ENCODE data around the gene CLSTN2. TPM values are rescaled to one million over a fixed set of nuclear protein-coding genes. Genes with fewer than 3 reads are reported as not detected.

Gene CLSTN2
- total RNA-seq, 1 donor, result 7.3 TPM

DNA sequence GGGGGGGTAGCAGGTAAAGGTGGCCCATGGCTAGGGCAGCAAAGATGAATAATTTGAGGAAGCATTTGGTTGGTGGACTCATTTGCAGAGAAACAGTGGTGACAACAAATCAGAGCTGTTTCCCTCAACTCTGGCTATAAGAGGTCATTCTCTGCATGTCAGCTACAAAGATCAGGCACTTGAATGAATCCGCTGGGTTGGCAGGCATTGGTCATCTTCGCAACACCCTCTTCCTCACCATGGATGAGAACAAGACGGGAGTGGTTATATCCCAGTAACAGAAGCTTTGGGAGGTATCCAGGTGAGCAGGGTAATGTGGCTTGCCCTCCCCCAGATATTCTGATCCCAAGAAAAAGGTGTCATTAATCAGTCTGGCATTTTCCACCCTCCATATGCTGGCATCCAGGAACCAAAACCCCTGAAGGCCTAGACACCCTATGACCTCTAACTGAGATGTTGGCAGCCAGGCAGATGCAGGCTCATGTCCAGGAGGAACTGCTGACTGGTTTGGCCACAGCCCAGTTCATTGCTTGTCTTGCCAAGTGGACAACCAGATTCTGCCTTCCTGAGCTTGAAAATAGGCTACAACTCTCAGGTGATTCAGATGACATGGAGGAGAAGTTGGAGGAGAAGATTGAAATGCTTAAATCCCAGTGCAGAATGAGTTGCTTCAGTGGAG lies 634.0 kb downstream of the CLSTN2 start:
- TF ChIP-seq, protein P1, sequence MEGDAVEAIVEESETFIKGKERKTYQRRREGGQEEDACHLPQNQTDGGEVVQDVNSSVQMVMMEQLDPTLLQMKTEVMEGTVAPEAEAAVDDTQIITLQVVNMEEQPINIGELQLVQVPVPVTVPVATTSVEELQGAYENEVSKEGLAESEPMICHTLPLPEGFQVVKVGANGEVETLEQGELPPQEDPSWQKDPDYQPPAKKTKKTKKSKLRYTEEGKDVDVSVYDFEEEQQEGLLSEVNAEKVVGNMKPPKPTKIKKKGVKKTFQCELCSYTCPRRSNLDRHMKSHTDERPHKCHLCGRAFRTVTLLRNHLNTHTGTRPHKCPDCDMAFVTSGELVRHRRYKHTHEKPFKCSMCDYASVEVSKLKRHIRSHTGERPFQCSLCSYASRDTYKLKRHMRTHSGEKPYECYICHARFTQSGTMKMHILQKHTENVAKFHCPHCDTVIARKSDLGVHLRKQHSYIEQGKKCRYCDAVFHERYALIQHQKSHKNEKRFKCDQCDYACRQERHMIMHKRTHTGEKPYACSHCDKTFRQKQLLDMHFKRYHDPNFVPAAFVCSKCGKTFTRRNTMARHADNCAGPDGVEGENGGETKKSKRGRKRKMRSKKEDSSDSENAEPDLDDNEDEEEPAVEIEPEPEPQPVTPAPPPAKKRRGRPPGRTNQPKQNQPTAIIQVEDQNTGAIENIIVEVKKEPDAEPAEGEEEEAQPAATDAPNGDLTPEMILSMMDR (IDR thresholded peaks at IDR 0.05; ENCODE audit: insufficient read depth, low read depth, low read length), result no peak
- H3K4me3 ChIP-seq (ENCODE audit: low read depth, low read length), result no peak overlapping the region
- no peak for DNase-seq (ENCODE audit: low read depth)

DNA sequence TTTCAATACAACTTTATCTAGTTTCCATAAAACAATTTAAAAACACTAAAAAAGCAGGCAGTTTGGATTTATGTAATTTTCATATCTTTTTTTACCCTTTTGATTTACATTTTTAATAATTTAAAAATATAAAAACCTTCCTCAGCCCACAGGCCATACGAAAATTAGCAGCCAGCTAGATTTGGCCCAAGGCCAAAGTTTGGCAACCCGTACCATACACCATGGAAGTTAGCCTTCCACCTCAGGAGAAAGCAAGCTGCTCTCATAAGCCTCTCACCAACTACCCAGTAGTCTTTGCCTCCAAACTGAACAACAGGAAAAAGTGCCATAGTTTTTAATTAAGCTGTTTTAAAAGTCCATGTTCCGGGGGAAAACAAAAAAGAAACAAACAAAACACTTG lies 635.6 kb downstream of the CLSTN2 start:
- TF ChIP-seq, protein P1 (IDR thresholded peaks at IDR 0.05; ENCODE audit: insufficient read depth, low read depth, low read length), result no peak
- H3K4me3 ChIP-seq (ENCODE audit: low read depth, low read length), result no peak overlapping the region
- DNase-seq (ENCODE audit: low read depth), result no peak

DNA sequence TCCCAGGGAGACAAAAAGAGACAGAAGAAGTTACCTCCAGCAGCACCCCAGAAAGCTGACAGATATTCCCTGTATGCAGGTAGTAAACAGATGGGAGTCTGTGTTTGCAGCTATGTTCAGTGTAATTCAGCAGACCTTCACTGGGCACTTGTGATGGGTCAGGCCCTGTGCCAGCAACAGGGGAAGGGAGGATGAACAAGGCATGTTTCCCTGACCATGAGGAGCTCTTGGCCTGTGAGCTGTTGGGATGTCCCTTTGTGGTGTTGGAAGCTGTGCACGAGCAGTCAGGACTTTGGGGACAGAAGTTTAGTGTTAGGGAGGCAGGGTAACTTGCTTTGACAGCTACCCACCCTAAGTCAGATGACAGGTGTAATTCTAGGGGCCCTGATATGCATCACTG lies 636.9 kb downstream of the CLSTN2 start:
- TF ChIP-seq, protein P1 (IDR thresholded peaks at IDR 0.05; ENCODE audit: insufficient read depth, low read depth, low read length), result no peak

DNA sequence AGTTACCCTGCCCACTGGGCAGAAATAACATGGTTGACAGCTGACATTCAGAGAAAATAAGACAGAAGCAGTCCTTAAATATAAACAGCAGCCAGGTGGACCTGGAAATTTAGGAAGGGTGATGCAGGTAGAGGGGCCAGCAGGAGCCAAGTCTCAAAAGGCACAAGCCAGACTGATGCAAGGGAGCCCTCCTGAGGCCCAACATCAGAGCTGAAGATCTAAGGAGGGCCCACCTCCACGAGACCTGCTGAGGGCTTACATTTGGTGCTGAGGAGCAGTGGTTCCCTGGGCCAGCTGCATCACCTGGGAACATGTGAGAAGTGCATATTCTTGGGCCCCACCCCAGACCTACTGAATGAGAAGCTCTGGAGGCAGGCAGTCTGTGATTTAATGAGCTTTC lies 637.3 kb downstream of the CLSTN2 start:
- DNase-seq (ENCODE audit: low read depth), result no peak
- TF ChIP-seq, protein P1 (IDR thresholded peaks at IDR 0.05; ENCODE audit: insufficient read depth, low read depth, low read length), result no peak
- no peak overlapping the region for H3K4me3 ChIP-seq (ENCODE audit: low read depth, low read length)

More for the DNA sequence above, 636.9 kb downstream of the CLSTN2 start:
- no peak overlapping the region for H3K4me3 ChIP-seq (ENCODE audit: low read depth, low read length)
- DNase-seq (ENCODE audit: low read depth), result no peak

DNA sequence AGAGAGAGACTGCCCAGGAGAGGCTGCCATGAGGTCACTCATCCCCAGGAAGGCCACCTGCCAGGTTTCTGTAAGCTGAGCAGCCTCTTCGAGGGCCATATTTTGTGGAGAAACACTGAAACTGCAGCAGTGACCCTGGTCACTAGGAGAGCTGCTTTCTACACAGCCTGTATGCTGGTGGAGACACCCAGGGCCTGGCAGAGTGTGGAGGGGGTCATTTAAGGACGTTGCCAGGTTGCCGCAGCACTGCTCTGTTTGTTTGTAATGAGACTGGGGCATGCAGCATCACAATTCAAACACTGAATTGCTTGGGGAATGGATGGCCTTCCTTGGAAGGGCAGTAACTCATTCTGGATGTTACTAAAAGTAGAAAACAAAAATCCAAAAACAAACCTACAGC lies 638.0 kb downstream of the CLSTN2 start:
- H3K4me3 ChIP-seq (ENCODE audit: low read depth, low read length), result no peak overlapping the region
- TF ChIP-seq, protein P1 (IDR thresholded peaks at IDR 0.05; ENCODE audit: insufficient read depth, low read depth, low read length), result no peak
- no peak for DNase-seq (ENCODE audit: low read depth)

DNA sequence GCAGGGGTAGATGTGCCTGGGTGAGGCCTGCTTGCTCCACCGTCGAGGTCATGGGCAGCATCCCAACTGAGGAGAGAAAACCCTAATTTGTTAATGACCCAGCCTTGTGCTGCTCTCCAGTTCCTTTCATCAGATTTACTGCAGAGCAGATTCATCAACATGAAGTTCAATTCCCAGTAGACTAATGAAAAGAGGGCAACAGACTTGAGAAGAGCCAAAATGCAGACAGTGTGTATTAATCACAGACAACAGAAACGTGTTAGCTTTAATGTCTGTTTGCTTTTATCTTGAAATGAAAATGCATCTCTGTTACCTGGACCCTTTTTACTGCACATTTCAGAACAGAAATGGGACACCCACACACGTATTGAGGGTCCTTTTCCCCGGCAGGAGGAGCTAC lies 639.4 kb downstream of the CLSTN2 start:
- no peak for DNase-seq (ENCODE audit: low read depth)
- TF ChIP-seq, protein P1 (IDR thresholded peaks at IDR 0.05; ENCODE audit: insufficient read depth, low read depth, low read length), result no peak

DNA sequence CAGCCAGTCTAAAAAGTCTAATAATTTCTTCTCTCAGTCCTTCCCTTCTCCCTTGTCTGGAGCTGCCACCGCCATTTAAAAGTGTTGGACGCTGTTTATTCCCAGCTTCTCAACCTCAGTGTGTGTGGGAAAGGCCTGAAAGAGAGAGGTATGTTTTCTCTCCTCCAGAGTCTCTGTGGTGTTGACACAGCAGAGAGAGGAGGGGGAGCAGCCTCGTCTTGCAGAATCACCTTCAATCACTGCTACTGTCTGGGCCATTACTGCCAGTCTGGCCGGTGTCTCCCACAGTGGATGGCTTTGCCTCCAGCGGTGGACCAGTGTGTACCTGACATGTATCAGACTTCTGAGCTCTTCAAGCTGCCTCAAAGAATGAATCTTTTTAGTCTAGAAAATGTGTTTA lies 641.5 kb downstream of the CLSTN2 start:
- TF ChIP-seq, protein P1 (IDR thresholded peaks at IDR 0.05; ENCODE audit: insufficient read depth, low read depth, low read length), result no peak
- no peak overlapping the region for H3K4me3 ChIP-seq (ENCODE audit: low read depth, low read length)
- no peak for DNase-seq (ENCODE audit: low read depth)

More for the DNA sequence above, 639.4 kb downstream of the CLSTN2 start:
- H3K4me3 ChIP-seq (ENCODE audit: low read depth, low read length), result no peak overlapping the region

Data from fibroblast of villous mesenchyme (primary cell).